Lung (tissue), 12 donors: ENCODE results near the gene HOXC9. TPM values are rescaled to one million over a fixed set of nuclear protein-coding genes. Genes with fewer than 3 reads are reported as not detected.

ENCODE experiments used
- ATAC-seq: fragments of 200-7000 bp; cut with Tn5 transposase; one replicate; pipeline ENCODE4 v1.9.1; 2020; ENCODE audit warnings: moderate number of reproducible peaks; ENCODE audit not compliant: insufficient read depth, low FRiP score
- DNase-seq, 3 donors: peaks; one replicate each; pipeline ENCODE4 v3.0.0-alpha.2; 2013 to 2017
- H3K27ac ChIP-seq, 2 donors: one replicate each; pipeline ENCODE4 v1.5.1; 2013; ENCODE audit warnings: mild to moderate bottlenecking in 2 of 2, moderate library complexity in 2 of 2, control low read depth in 1 of 2, inconsistent platforms in 1 of 2, low read depth in 1 of 2, low read length in 1 of 2
- H3K27me3 ChIP-seq, 3 donors: one replicate each; pipeline ENCODE4 v1.5.1; 2013; ENCODE audit warnings: low read length in 2 of 3; ENCODE audit not compliant: control insufficient read depth in 3 of 3, insufficient read depth in 3 of 3
- H3K36me3 ChIP-seq, 4 donors: one replicate each; pipeline ENCODE4 v1.5.1; 2013; ENCODE audit warnings: low read length in 4 of 4, mild to moderate bottlenecking in 1 of 4, moderate library complexity in 1 of 4; ENCODE audit not compliant: control insufficient read depth in 4 of 4, insufficient read depth in 4 of 4
- H3K4me1 ChIP-seq, 5 donors: one replicate each; pipeline ENCODE4 v1.5.1; 2013; ENCODE audit warnings: low read length in 5 of 5, mild to moderate bottlenecking in 2 of 5, moderate library complexity in 1 of 5; ENCODE audit not compliant: control insufficient read depth in 5 of 5, insufficient read depth in 5 of 5
- H3K4me3 ChIP-seq: one replicate; pipeline ENCODE4 v1.5.1; 2013; ENCODE audit warnings: mild to moderate bottlenecking, control low read depth, moderate library complexity
- H3K9ac ChIP-seq, 2 donors: one replicate each; pipeline ENCODE4 v1.5.1; 2013; ENCODE audit warnings: low read length in 2 of 2, control low read depth in 1 of 2; ENCODE audit not compliant: insufficient read depth in 1 of 2
- H3K9me3 ChIP-seq, 4 donors: one replicate each; pipeline ENCODE4 v1.5.1; 2013; ENCODE audit warnings: low read length in 3 of 4, mild to moderate bottlenecking in 1 of 4, moderate library complexity in 1 of 4; ENCODE audit not compliant: control insufficient read depth in 4 of 4, insufficient read depth in 3 of 4
- CTCF ChIP-seq: IDR thresholded peaks from 2 replicates; pipeline ENCODE4 v1.5.1; 2012; ENCODE audit warnings: mild to moderate bottlenecking; ENCODE audit errors: control extremely low read depth, extremely low read depth
- WGBS, 2 donors: extraction: QIAGEN DNeasy Blood & Tissue Kit; methylation state at CpG; one replicate each; pipeline ENCODE4 v1.1.7; 2013; 5-methylcytosine and 5-hydroxymethylcytosine counted together
- polyA plus RNA-seq, 2 donors: library from polyadenylated mRNA; stranded (reverse); fragments of 200-250 nt; gene quantifications; one replicate each; pipeline ENCODE4 v1.2.1, GENCODE V29; 2013
- total RNA-seq, 2 donors: library from RNA; depleted of rRNA in 1 of 2; stranded (reverse); fragments of >200 nt in 1 of 2; gene quantifications; one replicate each; pipeline ENCODE4 v1.2.1, GENCODE V29; 2014 to 2021
- donor health status: control.
- donor health status: control.
- donor health status: Bipolar disorder and iron deficiency.
- donor health status: healthy.
- donor health status: DM: yes; HTN: yes; CAD: no.

The HOXC9 gene
- total and polyA plus RNA-seq, 4 donors: 0.08 to 0.18 TPM; not detected in 2

GRCh38 chr12:53964315-53964713 lies 35.6 kb upstream of the HOXC9 start:
- DNase-seq (no peak), ATAC-seq (no peak)
- Histone ChIP-seq H3K9me3 (peaks cover 0 to 8% (median 0%) of the 10 kb centered on the region in 4 donors), H3K27me3 (peaks cover 20 to 99% (median 95%) of the 10 kb centered on the region in 3 donors), H3K4me1 (peaks cover 0 to 10% (median 5%) of the 10 kb centered on the region in 5 donors), H3K9ac (no peak overlapping the region), H3K27ac (no peak overlapping the region), H3K4me3 (no peak overlapping the region), H3K36me3 (no peaks in the 10 kb centered on the region)
- TF ChIP-seq CTCF: no peak
- WGBS, 2 donors: 9 to 11% methylated on average over 2 of the region's 2 CpGs

GRCh38 chr12:53965281-53966084 lies 34.5 kb upstream of the HOXC9 start:
- Histone ChIP-seq H3K9ac (no peak overlapping the region), H3K9me3 (peaks cover 0 to 6% (median 0%) of the 10 kb centered on the region in 4 donors), H3K36me3 (no peaks in the 10 kb centered on the region), H3K4me3 (no peak overlapping the region), H3K27me3 (peaks cover 19 to 99% (median 95%) of the 10 kb centered on the region in 3 donors), H3K27ac (no peak overlapping the region), H3K4me1 (peaks cover 0 to 10% (median 5%) of the 10 kb centered on the region in 5 donors)
- WGBS, 2 donors: 1 to 5% methylated on average over 17 to 18 of the region's 18 CpGs
- no peak for TF ChIP-seq CTCF
- DNase-seq: no peak
- ATAC-seq: no peak

GRCh38 chr12:53966085-53966384 lies 33.9 kb upstream of the HOXC9 start:
- 7% methylated on average over 15 of the region's 15 CpGs for WGBS, 2 donors
- Histone ChIP-seq H3K4me1 (peaks cover 0 to 10% (median 5%) of the 10 kb centered on the region in 5 donors), H3K9ac (no peak overlapping the region), H3K4me3 (no peak overlapping the region), H3K9me3 (peaks cover 0 to 9% (median 0%) of the 10 kb centered on the region in 4 donors), H3K36me3 (no peaks in the 10 kb centered on the region), H3K27ac (no peak overlapping the region), H3K27me3 (peaks cover 23 to 99% (median 96%) of the 10 kb centered on the region in 3 donors)
- no peak for DNase-seq
- TF ChIP-seq CTCF: no peak
- ATAC-seq: no peak
